Daoy (cell line): ENCODE results near the gene SLC22A3. TPM values are rescaled to one million over a fixed set of nuclear protein-coding genes. Genes with fewer than 3 reads are reported as not detected.
A peak's percentile ranks its signal among the peaks of the same experiment; 100 is the strongest.
"Not testable (repeated sequence)": the region's sequence is repeated elsewhere in the genome, so short reads cannot be mapped to it uniquely, and the experiment has no call there.

Experiments
- DNase-seq: peaks from one replicate; pipeline ENCODE4 v3.0.0-alpha.2; 2015; ENCODE audit warnings: low read depth
- total RNA-seq: library from RNA; depleted of rRNA; stranded (reverse); fragments of >200 nt; shearing (Covaris generic); gene quantifications from 2 replicates; pipeline ENCODE4 v1.2.3, GENCODE V29; 2014

SLC22A3 gene
- total RNA-seq, 1 experiment from 2014 or later = 1.8 TPM

DNA sequence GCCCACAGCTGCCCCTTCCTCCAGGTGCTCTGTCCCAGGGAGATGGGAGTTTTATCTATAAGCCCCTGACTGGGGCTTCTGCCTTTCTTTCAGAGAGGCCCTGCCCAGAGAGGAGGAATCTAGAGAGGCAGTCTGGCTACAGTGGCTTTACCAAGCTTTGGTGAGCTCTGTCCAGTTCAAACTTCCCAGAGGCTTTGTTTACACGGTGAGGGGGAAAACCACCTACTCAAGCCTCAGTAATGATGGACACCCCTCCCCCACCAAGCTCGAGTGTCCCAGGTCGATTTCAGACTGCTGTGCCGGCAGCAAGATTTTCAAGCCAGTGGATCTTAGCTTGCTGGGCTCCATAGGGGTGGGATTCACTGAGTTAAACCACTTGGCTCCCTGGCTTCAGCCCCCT, 25.4 kb downstream of the SLC22A3 start:
- DNase-seq = not testable (repeated sequence)

DNA sequence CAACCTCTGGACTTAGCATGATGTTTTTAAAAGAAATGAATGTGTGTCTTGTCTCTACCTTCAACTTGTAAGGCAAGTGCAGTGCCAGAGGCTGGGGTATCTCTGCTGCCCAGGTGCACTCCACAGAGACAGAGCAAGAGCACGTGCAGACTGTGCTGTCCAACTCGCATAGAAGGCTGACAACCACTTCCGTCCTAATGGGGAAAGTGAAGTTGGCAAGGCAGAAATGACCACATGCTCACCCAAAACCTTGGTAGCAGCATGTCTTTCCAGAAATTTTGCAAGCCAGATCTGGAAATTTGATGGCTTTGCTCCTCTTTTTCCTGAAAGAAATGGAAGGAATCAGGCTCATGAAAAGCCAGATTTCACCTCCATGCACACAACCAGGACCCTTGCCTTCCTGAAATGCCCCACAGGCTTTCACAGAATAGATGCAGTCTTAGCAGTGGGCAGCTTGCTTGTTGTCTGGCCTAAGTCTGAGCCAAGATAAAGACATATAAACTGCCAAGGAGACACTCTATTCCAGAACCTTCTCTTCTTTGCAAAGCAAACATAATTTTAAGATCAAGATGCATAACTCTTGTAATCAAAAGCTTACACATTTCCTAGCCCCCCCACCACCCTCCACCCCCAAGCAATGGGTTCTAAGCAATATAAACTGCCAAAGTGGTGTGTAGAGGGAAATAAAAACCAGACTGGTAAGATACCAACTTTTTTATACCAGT, 26.8 kb downstream of the SLC22A3 start:
- DNase-seq = no peak

DNA sequence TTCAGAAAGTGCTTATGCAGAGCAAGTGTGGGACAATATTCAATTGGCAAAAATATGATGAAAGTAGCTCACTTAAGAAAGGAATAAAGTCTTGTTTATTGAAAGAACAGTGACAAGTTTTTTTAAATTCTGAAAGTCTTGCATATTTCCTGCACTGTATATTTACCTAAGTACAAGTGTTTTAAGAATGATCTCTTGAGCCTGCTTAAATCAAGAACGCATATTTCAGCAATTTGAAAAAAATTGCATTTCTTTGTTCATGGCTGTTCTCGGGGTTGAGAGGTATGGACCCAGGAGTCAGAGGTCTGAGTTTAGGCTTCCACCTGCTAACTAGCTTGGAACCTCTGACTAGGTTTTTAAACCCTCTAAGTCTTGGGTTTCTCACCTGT, 27.4 kb downstream of the SLC22A3 start:
- DNase-seq = no peak

DNA sequence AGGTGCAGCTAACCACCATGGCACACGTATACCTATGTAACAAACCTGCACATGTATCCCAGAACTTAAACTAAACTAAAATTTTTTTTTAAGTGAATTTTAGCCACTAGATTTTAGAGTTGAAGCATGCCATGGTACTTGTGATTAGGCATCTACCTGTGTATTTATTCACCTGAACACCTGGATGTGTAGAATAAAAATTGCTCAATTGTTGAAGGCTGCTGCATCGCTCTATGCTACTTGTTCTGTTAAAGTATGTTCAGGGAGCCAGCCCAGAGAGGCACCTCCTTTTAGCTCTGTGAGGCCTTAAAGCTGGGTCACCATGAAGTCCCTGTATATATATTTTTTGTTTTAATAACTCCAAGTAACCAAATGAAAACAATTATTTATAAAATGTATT, 28.3 kb downstream of the SLC22A3 start:
- DNase-seq = no peak

DNA sequence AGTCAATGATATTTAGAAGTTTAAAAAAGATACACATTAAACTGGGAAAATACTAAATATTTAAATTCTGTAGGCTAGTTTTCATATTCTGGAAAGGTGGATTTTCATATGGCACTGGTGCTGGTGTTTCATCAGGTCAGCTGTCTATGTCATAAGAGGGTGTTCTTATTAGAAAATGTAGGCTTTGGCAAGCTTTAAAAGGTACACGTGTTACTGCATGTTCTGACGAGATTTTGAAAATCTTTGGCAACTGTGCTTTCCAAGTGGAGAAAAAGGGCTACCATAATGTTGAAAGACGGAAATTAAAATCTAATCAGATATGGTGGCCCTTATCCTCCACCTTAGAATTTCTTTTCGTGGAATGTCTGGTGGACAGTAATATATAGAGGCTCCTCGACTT, 30.0 kb downstream of the SLC22A3 start:
- DNase-seq = no peak

- DNase-seq = no peak
These were observed 30.7 kb downstream of the SLC22A3 start for GRCh38 chr6:160378882-160379281.

DNA sequence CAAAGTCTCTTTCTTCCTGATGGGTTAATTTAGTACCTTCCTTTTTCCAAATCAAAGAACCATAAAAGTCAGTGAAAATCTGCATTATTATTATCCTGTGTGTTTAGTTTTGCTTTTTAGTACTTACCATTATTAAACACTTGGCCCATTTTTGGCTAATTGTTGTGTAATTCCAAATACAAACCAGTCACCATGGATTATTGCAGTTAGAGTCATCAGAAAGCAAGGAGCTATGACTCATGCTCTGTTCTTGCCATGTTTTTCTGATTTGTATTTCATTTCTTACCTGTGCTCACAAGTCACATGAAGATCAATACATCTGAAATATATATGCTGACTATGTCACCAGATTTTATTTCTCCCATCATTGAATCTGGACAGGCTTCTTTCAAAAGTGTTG, 31.3 kb downstream of the SLC22A3 start:
- no peak for DNase-seq

GRCh38 chr6:160382946-160383345, 34.8 kb downstream of the SLC22A3 start:
- DNase-seq = no peak

DNA sequence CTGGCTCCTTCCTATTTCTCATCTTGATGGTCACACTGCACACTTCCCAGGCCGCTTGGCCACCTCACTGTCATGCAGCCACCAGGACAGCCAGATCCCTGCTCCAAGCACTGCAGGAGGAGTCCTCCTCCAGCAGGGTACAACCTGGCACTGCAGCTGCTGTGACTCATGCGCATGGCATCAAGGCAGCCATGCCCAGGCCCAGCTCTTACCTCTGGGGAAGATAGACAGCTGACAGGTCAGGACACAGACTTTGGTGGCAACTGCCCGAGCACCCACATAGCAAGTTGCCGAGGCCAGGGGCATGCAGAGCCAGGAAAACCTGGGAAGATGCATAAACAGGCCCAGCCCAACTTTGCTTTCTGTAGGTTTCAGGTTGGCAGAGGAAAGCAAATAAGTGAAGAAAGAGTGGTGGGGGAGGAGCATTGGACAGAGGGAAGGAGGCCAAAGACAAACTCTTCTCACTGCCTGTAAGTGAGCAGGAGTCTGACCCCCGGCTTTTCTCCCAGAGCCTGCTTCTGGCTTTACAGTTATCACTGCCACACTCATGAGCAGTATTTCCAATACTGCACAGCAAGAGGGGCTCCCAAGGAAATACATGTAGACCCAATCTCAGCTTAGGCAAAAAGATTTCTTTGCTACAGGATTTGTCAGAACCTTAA, 38.8 kb downstream of the SLC22A3 start:
- peak; percentile 26 for DNase-seq

DNA sequence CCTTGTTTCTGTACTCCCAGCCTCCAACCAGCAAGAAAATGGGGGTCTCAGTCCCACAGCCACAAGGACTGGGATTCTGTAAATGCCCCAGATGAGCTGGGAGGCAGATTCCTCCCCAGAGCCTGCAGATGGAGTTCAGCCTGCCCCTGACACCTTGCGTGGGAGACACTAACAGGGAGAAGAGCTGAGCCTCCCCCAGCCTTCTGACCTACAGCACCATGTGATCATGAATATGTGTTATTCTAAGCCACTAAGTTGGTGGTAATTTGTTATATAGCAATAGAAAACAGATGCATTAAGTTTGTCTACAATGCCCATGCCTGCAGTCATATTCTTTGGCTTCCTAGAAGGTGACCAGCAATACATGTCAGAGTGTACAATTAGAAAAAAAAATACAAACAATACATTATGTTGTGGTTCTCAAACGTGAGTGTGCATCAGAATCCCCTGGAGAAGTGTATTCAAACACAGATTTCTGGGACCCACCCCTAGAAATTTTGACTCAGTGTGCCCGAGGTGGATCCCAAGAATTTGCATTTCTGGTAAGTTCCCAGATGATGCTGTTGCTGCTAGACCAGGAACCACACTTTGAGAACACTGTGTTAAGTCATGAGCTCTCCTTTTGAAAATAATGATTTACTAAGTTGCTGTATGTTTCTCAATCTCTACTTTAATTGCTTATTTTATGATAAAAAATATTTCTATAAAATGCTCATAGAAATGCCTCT, 39.9 kb downstream of the SLC22A3 start:
- no peak for DNase-seq

- DNase-seq = no peak
These were observed 40.7 kb downstream of the SLC22A3 start for GRCh38 chr6:160388922-160389321.

GRCh38 chr6:160391419-160392116, 43.4 kb downstream of the SLC22A3 start:
- peak; percentile 14 for DNase-seq

- DNase-seq = not testable (repeated sequence)
These were observed 45.3 kb downstream of the SLC22A3 start for GRCh38 chr6:160393442-160393841.

DNA sequence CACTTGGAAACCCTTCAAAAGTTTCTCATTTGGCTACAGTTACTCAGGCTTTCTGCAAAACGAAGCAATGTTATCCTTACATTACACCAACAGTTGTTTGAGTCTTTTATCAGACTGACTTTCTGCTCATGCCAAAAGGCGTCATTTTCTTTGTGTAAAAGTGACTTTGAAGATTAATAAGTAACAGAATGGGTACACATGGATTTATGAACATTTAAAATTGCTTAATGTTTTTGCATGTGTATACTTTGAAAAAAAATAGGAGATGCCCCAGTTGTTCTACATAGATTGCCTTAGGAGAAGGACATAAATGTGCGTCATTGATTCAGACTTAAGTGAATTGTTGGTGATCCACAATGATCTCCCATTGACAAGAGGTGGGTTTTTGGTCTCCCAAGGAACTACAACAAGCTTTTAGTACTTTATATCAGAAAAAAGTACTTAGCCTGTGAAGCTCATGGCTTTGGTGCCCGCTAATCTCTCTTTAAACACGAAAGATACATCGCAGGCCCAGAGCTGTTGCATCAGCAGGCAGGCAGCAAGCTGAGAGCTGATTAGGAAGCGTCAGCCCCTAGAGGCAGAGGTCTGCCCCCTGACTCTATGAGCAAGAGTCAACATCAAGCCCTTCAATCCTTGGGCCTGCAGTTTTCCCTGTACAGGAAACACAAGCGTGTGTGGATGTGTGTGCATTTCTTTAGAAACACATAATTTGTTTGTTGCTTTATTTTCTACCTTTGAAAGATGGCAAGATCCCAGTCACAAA, 45.9 kb downstream of the SLC22A3 start:
- no peak for DNase-seq

GRCh38 chr6:160394654-160395035, 46.5 kb downstream of the SLC22A3 start:
- no peak for DNase-seq

GRCh38 chr6:160395187-160395586, 47.0 kb downstream of the SLC22A3 start:
- no peak for DNase-seq

DNA sequence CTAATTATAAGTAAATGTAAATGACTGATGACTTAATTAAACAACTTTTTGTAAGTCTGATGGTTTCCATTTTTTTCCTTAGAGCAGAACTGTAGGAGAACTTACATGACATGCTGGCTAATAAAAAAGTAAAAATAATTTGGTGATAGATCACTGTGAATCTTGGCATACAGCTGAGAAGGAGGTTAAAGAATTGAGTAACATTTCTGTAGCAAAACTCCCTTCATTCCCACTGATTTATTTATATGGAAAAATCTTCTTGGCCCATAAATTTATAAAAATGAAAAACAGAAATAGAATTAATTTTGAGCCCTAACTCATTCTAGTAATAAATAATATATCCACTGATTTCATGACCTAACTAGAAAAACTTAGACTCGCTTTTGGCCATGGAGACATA, 48.1 kb downstream of the SLC22A3 start:
- DNase-seq = no peak

DNA sequence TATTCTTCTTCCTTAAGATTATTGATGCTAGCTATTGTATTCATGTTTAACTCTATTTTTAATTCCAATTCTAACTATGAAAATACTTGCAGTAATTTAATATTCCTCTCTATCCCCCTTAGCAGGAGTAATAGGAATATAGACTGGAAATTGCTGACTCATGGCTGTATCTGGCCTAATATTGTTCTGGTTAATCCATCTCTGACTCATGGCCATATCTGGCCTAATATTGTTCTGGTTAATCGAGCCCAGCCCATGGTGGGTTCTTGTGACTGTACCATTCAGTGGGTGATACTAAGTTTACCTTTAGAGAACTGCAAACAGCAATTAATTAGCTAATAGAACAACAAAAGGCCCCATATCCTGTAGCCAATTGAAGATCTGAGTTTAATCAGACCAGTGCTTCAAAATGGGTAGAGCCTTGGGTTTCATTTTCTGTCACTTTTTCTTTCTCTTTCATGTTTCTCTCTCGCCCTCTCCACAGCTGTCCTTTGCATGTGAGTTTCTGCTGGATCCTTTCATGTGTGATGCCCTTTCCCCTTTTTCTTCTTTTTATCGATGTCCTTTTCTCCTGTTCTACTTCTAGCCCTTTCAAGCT, 50.6 kb downstream of the SLC22A3 start:
- DNase-seq = no peak

DNA sequence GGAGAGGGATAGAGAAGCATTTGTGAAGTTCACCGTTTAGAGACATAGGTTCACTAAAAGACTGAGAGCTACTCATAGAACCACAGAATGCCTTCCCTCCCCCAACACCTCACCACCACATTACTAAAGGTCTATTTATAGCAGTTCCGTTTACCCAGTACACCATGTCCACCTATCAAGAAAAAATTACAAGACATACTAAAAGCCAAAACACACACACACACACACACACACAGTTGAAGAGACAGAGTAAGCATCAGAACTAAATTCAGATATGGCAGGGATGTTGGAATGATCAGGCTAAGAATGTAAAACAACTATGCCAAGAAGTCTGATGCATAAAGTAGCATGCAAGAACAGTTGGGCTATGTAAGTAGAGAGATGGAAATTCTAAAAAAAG, 52.3 kb downstream of the SLC22A3 start:
- no peak for DNase-seq

- no peak for DNase-seq
These were observed 60.4 kb downstream of the SLC22A3 start for GRCh38 chr6:160408528-160408927.

DNA sequence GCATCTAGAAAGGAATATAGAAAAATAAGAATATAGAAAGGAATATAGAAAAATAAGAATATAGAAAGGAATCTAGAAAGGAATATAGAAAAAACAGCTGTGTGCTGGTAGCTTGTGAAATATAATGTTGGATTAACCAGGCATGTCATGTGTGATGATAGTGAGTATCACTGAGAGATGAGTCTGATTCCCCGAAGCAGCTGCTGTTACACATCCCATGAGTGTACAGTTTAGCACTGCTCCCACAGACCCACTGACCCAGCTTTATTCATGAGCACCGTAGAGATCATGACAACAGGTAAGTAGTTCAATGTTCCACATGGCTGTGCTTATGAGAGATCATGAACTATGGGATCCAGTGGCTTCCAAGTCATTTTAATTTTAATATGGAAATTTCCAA, 64.8 kb downstream of the SLC22A3 start:
- no peak for DNase-seq
